ENCODE measurements around the gene RAB20.

GRCh38 chr13:110553417-110553816, 8.1 kb downstream of the RAB20 start:
- no peak for TF ChIP-seq CTCF (conservative IDR thresholded peaks at IDR 0.05; ENCODE audit: low read depth, low read length)
- no peak for TF ChIP-seq EZH2 (IDR thresholded peaks at IDR 0.05; ENCODE audit: borderline replicate concordance, low read depth, low read length, poor library complexity, severe bottlenecking)
